Activated CD4-positive, alpha-beta T cell treated with anti-CD3 and anti-CD28 coated beads, Interleukin-2, Interleukin-6, amounts not matched to agents 100 ng/mL and 50 ng/mL, durations not matched to agents 16 hours and 8 hours (primary cell): ENCODE measurements around the gene CDK13.

ENCODE experiments used
- DNase-seq: peaks from one replicate; pipeline ENCODE4 v3.0.0-alpha.2; 2020

The CDK13 gene

GRCh38 chr7:39950473-39951225 lies 593 bp downstream of the CDK13 start:
- peak; percentile 52 for DNase-seq

- DNase-seq: peak; percentile 74
These were observed 1.5 kb downstream of the CDK13 start for GRCh38 chr7:39951226-39952194.

- peak; percentile 36 for DNase-seq
These were observed 2.3 kb downstream of the CDK13 start for GRCh38 chr7:39952374-39952773.

- no peak for DNase-seq
These were observed 2.7 kb downstream of the CDK13 start for GRCh38 chr7:39952803-39953202.

- DNase-seq: no peak
These were observed 4.6 kb downstream of the CDK13 start for GRCh38 chr7:39954694-39955093.

- DNase-seq: no peak
These were observed 8.0 kb downstream of the CDK13 start for GRCh38 chr7:39958038-39958437.

GRCh38 chr7:39967406-39968161 lies 17.5 kb downstream of the CDK13 start:
- DNase-seq: no peak

- DNase-seq: no peak
These were observed 19.4 kb downstream of the CDK13 start for GRCh38 chr7:39969431-39969830.

- DNase-seq: no peak
These were observed 21.9 kb downstream of the CDK13 start for GRCh38 chr7:39971924-39972323.

GRCh38 chr7:39973801-39974200 lies 23.7 kb downstream of the CDK13 start:
- DNase-seq: no peak

GRCh38 chr7:39978230-39978934 lies 28.3 kb downstream of the CDK13 start:
- no peak for DNase-seq

- DNase-seq: peak; percentile 15
These were observed 29.5 kb downstream of the CDK13 start for GRCh38 chr7:39979406-39980073.

- no peak for DNase-seq
These were observed 35.4 kb downstream of the CDK13 start for GRCh38 chr7:39985398-39985918.

- DNase-seq: no peak
These were observed 37.7 kb downstream of the CDK13 start for GRCh38 chr7:39987641-39988347.

- no peak for DNase-seq
These were observed 50.8 kb downstream of the CDK13 start for GRCh38 chr7:40000734-40001315.

GRCh38 chr7:40001649-40002048 lies 51.6 kb downstream of the CDK13 start:
- no peak for DNase-seq

- no peak for DNase-seq
These were observed 53.5 kb downstream of the CDK13 start for GRCh38 chr7:40003597-40003996.

- no peak for DNase-seq
These were observed 58.3 kb downstream of the CDK13 start for GRCh38 chr7:40008223-40008815.

GRCh38 chr7:40009301-40009700 lies 59.2 kb downstream of the CDK13 start:
- DNase-seq: no peak

- no peak for DNase-seq
These were observed 64.3 kb downstream of the CDK13 start for GRCh38 chr7:40014376-40014775.
